ENCODE data around the gene DGUOK.

The DGUOK gene

GRCh38 chr2:73952499-73953446 lies 26.1 kb downstream of the DGUOK start:
- DNase-seq: no peak

GRCh38 chr2:73956218-73956865 lies 29.7 kb downstream of the DGUOK start:
- no peak for DNase-seq

GRCh38 chr2:73961274-73961673 lies 34.6 kb downstream of the DGUOK start:
- DNase-seq: no peak

- DNase-seq: no peak
These were observed 35.3 kb downstream of the DGUOK start for GRCh38 chr2:73961823-73962615.

- no peak for DNase-seq
These were observed 36.1 kb downstream of the DGUOK start for GRCh38 chr2:73962798-73963197.

- no peak for DNase-seq
These were observed 36.9 kb downstream of the DGUOK start for GRCh38 chr2:73963385-73964120.

- DNase-seq: no peak
These were observed 37.5 kb downstream of the DGUOK start for GRCh38 chr2:73964223-73964622.

DNA sequence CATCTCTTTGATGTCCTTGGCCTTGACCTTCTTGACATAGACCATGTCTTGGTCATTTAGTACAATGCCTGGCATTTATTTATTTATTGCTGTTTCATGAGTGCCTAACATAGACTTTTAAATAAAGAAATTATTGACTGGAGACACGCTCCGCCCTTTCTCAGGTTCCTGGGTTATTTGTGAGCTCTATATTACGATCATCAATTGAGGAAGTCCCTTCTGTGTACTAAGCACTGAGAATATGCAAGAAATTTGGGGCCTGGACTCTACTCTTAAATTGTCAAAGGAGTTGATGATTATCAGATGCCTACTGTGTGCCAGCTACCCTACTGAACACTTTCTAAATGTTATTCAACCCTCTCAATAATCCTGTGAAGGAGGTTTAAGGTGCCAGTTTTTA lies 38.4 kb downstream of the DGUOK start:
- no peak for DNase-seq

DNA sequence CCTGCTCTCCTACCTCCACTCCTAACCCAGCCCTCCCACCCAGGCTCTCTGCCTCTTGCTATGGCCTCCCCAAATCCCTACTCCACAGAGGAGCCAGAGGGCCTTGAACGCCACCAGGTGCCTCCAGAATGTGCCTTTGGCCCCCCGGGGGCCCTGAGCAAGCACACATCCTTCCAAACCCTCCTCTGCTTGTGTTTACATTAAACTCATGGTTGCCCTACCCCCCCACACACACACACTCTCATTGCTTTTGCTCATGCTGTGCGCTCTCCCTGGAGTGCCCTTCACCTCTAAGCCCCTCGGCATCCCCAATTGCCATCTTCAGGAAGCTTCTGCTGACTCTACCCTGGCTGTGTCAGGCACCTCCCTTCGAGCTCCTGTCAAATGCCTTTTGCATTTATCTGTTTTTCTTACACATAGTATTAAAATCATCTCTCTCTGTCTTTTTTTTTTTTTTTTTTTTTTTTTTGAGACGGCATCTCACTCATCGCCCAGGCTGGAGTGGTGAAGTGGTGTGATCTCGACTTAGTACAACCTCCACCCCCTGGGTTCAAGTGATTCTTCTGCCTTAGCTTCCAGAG lies 41.8 kb downstream of the DGUOK start:
- DNase-seq: no peak

DNA sequence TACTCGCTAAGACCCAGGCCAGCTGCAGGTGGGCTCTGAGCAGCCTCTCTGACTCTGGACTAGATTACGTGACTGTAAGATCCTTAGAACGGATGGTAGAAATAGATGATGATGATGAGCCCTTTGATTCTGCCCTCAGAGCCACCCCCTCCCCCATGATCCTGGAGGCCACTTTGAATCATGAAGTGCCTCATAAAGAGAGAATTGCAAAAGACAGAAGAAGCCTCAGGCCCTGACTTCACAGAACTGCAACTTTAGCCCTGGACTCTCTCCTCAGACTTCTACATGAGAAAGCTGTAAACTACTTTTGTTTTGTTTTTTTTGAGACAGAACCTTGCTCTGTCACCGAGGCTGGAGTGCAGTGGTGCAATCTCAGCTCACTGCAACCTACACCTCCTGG lies 42.7 kb downstream of the DGUOK start:
- no peak for DNase-seq

GRCh38 chr2:73970141-73970803 lies 43.6 kb downstream of the DGUOK start:
- DNase-seq: peak; percentile 28

GRCh38 chr2:73970850-73971471 lies 44.3 kb downstream of the DGUOK start:
- peak; percentile 84 for DNase-seq

- DNase-seq: no peak
These were observed 45.0 kb downstream of the DGUOK start for GRCh38 chr2:73971722-73972121.

GRCh38 chr2:73972846-73973245 lies 46.2 kb downstream of the DGUOK start:
- DNase-seq: peak; percentile 59

GRCh38 chr2:73975731-73976130 lies 49.1 kb downstream of the DGUOK start:
- DNase-seq: peak; percentile 9

DNA sequence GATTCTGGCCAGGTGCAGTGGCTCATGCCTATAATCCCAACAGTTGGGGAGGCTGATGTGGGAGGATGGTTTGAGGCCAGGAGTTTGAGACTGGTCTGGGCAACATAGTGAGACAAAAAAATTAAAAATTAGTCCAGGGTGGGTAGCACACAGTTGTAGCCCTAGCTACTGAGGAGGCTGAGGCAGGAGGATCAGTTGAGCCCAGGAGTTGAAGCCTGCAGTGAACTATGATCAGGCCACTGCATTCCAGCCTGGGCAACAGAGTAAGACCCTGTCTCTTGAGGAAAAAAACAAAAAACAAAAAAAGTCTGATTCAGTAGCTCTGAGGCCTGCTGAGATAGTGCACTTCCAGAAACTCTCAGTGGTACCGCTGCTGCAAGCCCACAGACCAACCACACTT lies 50.1 kb downstream of the DGUOK start:
- DNase-seq: no peak

DNA sequence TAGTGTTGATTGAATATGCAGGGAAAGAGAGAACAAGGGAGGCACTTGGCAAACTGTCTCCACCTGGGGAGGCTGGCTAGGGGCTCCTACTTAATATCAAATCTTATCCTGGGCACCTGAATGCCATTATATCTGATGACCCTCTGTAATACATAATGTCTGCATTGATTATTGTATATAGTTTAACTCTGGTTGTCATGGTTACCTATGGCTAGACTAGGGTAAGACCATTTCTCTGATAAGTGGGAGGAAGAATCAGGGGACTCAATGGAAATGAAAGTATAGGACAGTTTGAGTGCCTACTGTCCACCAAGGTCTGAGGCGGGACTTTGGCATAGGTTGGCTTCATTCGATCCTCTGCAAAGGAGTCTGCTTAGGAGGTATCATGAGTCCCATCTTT lies 50.8 kb downstream of the DGUOK start:
- no peak for DNase-seq

- no peak for DNase-seq
These were observed 52.3 kb downstream of the DGUOK start for GRCh38 chr2:73979021-73979420.

DNA sequence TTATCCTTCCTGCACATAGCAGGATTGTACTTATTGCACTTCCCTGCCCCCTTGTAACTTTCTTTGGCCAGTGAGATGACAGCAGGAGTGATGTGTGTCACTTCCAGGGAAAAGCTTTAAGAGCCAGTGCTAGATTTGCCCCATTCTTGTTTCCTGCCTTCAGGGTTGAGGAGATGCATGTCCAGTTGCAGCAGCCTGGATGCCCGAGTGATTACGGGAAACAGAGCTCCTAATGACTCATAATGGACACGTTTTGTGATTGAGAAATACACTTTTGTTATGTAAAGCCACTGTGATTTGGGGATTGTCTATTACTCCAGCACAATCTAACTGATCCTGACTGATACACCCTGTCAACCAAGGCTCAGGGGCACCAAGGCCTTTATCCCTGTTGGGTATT lies 53.0 kb downstream of the DGUOK start:
- no peak for DNase-seq

GRCh38 chr2:73980566-73980965 lies 53.9 kb downstream of the DGUOK start:
- no peak for DNase-seq
